Left ventricle myocardium inferior (tissue), 1 donor: Measurements from ENCODE around the gene CCDC167. TPM values are rescaled to one million over a fixed set of nuclear protein-coding genes. Genes with fewer than 3 reads are reported as not detected.

Source experiments
- DNase-seq: peaks from one replicate; pipeline ENCODE4 v3.0.0-alpha.2; 2020
- H3K27ac ChIP-seq: fragments of 200-600 bp; replicated peaks from 2 replicates; pipeline ENCODE4 v1.8.0; 2021
- H3K27me3 ChIP-seq: fragments of 200-600 bp; 2 replicates; pipeline ENCODE4 v1.8.0; 2021; ENCODE audit warnings: low read depth
- H3K36me3 ChIP-seq: fragments of 200-600 bp; 2 replicates; pipeline ENCODE4 v1.8.0; 2021
- H3K4me1 ChIP-seq: fragments of 200-600 bp; 2 replicates; pipeline ENCODE4 v1.8.0; 2021
- H3K4me3 ChIP-seq: fragments of 200-600 bp; 2 replicates; pipeline ENCODE4 v1.8.0; 2021; ENCODE audit warnings: mild to moderate bottlenecking, moderate library complexity
- H3K9me3 ChIP-seq: fragments of 200-600 bp; replicated peaks from 2 replicates; pipeline ENCODE4 v1.8.0; 2021
- intact Hi-C: fragments of 100-400 bp; cut with micrococcal nuclease; formaldehyde crosslinking; loops from one replicate; pipeline ENCODE4 v1.11.0; 2022
- total RNA-seq: library from RNA; stranded (reverse); fragmentation: NEBNext Ultra II Directional; extraction: Animal tissue kit (Norgen Biotek cat#: 25700); gene quantifications from one replicate; pipeline ENCODE4 v1.2.1, GENCODE V29; 2021
- TF ChIP-seq, protein P1 (sequence below): fragments of 200-600 bp; IDR thresholded peaks from 2 replicates; pipeline ENCODE4 v1.8.0; 2021; ENCODE audit warnings: antibody characterized with exemption, mild to moderate bottlenecking, borderline replicate concordance
- donor health status: DM: no; HTN: yes; CAD: no; lungs with severe emphysema.

CCDC167 gene
- total RNA-seq, 1 donor from 2014 or later: 28.1 TPM

DNA sequence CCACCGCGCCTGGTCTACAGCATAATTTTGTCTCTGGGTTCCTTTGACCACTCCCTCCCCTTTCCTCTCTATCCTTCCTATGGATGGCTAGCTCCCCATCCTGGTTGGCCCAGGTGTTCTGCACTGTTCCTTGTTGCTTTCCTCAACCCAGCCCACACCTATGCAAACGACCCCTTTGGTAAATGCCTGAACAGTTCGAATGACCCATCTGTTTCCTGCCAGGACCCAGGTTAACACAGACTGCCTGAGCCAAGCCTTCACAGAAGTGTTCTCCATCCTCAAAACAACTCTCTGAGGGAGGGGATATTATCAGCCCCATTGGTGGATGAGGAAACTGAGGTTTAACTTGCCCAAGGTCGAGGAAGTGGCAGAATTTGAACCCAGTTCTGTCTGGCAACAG lies 44.8 kb upstream of the CCDC167 start:
- TF ChIP-seq, protein P1, sequence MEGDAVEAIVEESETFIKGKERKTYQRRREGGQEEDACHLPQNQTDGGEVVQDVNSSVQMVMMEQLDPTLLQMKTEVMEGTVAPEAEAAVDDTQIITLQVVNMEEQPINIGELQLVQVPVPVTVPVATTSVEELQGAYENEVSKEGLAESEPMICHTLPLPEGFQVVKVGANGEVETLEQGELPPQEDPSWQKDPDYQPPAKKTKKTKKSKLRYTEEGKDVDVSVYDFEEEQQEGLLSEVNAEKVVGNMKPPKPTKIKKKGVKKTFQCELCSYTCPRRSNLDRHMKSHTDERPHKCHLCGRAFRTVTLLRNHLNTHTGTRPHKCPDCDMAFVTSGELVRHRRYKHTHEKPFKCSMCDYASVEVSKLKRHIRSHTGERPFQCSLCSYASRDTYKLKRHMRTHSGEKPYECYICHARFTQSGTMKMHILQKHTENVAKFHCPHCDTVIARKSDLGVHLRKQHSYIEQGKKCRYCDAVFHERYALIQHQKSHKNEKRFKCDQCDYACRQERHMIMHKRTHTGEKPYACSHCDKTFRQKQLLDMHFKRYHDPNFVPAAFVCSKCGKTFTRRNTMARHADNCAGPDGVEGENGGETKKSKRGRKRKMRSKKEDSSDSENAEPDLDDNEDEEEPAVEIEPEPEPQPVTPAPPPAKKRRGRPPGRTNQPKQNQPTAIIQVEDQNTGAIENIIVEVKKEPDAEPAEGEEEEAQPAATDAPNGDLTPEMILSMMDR: no peak
- H3K27me3 ChIP-seq: no peaks in the 10 kb centered on the region
- intact Hi-C loops: no loop called here
- no peak overlapping the region for H3K4me3 ChIP-seq
- no peaks in the 10 kb centered on the region for H3K36me3 ChIP-seq
- no peak overlapping the region for H3K27ac ChIP-seq
- no peak for DNase-seq
- no peaks in the 10 kb centered on the region for H3K9me3 ChIP-seq
- no peaks in the 10 kb centered on the region for H3K4me1 ChIP-seq

DNA sequence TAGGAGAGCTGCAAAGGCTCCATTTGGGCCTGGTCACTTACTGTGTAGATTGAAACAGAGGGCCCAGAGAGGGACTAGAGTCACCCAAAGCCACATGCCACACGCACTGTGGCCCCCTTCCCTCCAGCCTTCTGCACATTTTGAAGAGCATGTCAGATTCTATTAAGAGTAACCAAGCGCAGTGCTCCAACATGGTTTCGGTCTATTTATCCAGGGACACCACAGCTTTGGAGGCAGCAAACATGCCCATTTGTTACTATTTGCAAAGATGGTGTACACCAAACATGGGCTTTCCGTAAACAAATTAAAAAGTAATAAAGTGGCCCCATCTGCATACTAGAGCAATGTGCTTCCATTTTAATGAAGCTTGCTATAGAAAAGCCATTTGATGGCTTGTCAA lies 43.7 kb upstream of the CCDC167 start:
- Histone ChIP-seq H3K4me3 (no peak overlapping the region), H3K27me3 (no peaks in the 10 kb centered on the region), H3K4me1 (no peaks in the 10 kb centered on the region), H3K27ac (no peak overlapping the region), H3K36me3 (no peaks in the 10 kb centered on the region), H3K9me3 (no peaks in the 10 kb centered on the region)
- intact Hi-C loops: no loop called here
- TF ChIP-seq, protein P1: no peak
- DNase-seq: no peak

DNA sequence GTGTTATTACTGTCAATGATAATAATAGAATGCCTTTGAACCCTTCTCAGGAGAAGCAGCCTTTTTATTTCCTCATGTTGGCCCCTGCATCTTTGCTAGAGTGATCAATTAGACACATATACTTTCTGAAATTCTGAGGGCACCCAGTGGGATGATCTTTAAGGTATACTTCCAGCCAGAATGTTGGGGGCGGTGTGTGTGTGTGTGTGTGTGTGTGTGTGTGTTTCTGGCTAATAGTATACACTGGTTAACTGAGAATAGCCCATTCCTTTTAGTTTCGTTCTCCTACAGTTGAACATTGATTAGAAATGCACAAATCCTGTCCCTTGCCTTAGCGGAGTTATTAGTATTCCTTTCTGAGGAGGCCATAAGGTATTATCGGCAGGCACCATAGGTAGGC lies 41.7 kb upstream of the CCDC167 start:
- intact Hi-C loops: no loop called here
- H3K27me3 ChIP-seq: peaks cover 20% of the 10 kb centered on the region
- peaks cover 3% of the 10 kb centered on the region for H3K4me1 ChIP-seq

DNA sequence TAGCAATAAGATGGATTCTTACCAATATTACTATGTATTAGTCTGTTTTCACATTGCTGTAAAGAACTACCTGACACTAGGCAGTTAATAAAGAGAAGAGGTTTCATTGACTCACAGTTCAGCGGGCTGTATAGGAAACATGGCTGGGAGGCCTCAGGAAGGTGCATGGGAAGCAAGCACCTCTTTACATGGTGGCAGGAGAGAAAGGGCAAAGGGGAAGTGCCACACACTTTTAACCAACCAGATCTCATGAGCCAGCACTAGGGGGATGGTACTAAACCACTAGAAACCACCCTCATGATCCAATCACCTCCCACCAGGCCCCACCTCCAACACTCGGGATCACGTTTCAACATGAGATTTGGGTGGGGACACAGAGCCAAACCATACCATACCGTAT lies 40.7 kb upstream of the CCDC167 start:
- H3K4me1 ChIP-seq: peaks cover 12% of the 10 kb centered on the region
- TF ChIP-seq, protein P1: no peak
- no peak overlapping the region for H3K4me3 ChIP-seq
- no peak for DNase-seq
- H3K9me3 ChIP-seq: no peaks in the 10 kb centered on the region
- intact Hi-C loops: no loop called here
- no peak overlapping the region for H3K27ac ChIP-seq
- H3K36me3 ChIP-seq: no peaks in the 10 kb centered on the region
- H3K27me3 ChIP-seq: peaks cover 30% of the 10 kb centered on the region

More for the DNA sequence above, 41.7 kb upstream of the CCDC167 start:
- H3K9me3 ChIP-seq: no peaks in the 10 kb centered on the region
- TF ChIP-seq, protein P1: no peak
- H3K27ac ChIP-seq: no peak overlapping the region
- H3K36me3 ChIP-seq: no peaks in the 10 kb centered on the region
- no peak overlapping the region for H3K4me3 ChIP-seq
- DNase-seq: no peak

DNA sequence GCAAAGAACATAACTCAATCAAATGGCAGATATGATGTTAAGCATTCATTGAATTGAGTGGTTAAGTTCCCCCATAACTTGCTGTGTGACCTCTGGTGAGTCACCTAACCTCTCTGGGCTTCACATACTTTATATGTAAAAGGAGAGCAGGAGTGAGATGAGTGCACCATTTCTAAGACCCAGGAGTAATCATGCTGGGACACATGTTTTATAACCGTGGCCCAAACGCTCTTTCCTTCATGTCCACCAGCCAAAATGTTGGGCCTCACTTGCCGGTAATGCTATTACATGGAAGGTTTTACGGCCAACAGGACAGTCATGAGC lies 40.3 kb upstream of the CCDC167 start:
- Histone ChIP-seq H3K27me3 (peaks cover 34% of the 10 kb centered on the region), H3K27ac (no peak overlapping the region), H3K9me3 (no peaks in the 10 kb centered on the region), H3K4me1 (peaks cover 16% of the 10 kb centered on the region), H3K36me3 (no peaks in the 10 kb centered on the region), H3K4me3 (no peak overlapping the region)
- intact Hi-C loops: no loop called here
- DNase-seq: no peak
- TF ChIP-seq, protein P1: no peak
